Astrocyte (in vitro differentiated cells and primary cell): Measurements from ENCODE around the gene DOCK2. TPM values are rescaled to one million over a fixed set of nuclear protein-coding genes. Genes with fewer than 3 reads are reported as not detected.

Source experiments
- DNase-seq: peaks from one replicate; pipeline ENCODE4 v3.0.0-alpha.2; 2010; ENCODE audit warnings: low read depth
- FAIRE-seq: peaks from 2 replicates; lab custom pipeline; 2011; peaks lifted over from hg19 to GRCh38; lab: Jason Lieb, UNC
- H2AFZ ChIP-seq: 2 replicates; pipeline ENCODE4 v1.6.0; 2012; ENCODE audit warnings: low read depth, low read length, inconsistent platforms
- H3K27ac ChIP-seq: 2 replicates; pipeline ENCODE4 v1.5.1; 2011; ENCODE audit warnings: low read depth, low read length, inconsistent platforms
- H3K27me3 ChIP-seq: 2 replicates; pipeline ENCODE4 v1.6.0; 2011; ENCODE audit warnings: low read length, inconsistent platforms; ENCODE audit not compliant: insufficient read depth
- H3K36me3 ChIP-seq: 2 replicates; pipeline ENCODE4 v1.5.1; 2011; ENCODE audit warnings: low read length, inconsistent platforms; ENCODE audit not compliant: insufficient read depth
- H3K4me1 ChIP-seq: 2 replicates; pipeline ENCODE4 v1.5.1; 2011; ENCODE audit warnings: low read length, inconsistent platforms; ENCODE audit not compliant: insufficient read depth
- H3K4me2 ChIP-seq: 2 replicates; pipeline ENCODE4 v1.6.0; 2012; ENCODE audit warnings: low read length, inconsistent platforms
- H3K4me3 ChIP-seq: 2 replicates; pipeline ENCODE4 v1.5.1; 2011; ENCODE audit warnings: low read depth, mild to moderate bottlenecking, low read length, inconsistent platforms; ENCODE audit not compliant: insufficient read depth
- H3K79me2 ChIP-seq: 2 replicates; pipeline ENCODE4 v1.6.0; 2012; ENCODE audit warnings: mild to moderate bottlenecking, low read length, inconsistent platforms; ENCODE audit not compliant: insufficient read depth
- H3K9ac ChIP-seq: 2 replicates; pipeline ENCODE4 v1.6.0; 2012; ENCODE audit warnings: mild to moderate bottlenecking, low read length, inconsistent platforms
- H3K9me3 ChIP-seq: 2 replicates; pipeline ENCODE4 v1.5.1; 2012; ENCODE audit warnings: low read depth, mild to moderate bottlenecking, low read length, inconsistent platforms; ENCODE audit not compliant: insufficient read depth
- H4K20me1 ChIP-seq: 2 replicates; pipeline ENCODE4 v1.6.0; 2012; ENCODE audit warnings: low read length, inconsistent platforms; ENCODE audit not compliant: insufficient read depth
- H3K27ac Mint-ChIP-seq: one replicate; pipeline ENCODE4 v1.8.0; 2021; ENCODE audit warnings: mild to moderate bottlenecking, mixed read lengths; ENCODE audit not compliant: unreplicated experiment
- H3K27me3 Mint-ChIP-seq: one replicate; pipeline ENCODE4 v1.8.0; 2021; ENCODE audit warnings: low read depth, mixed read lengths; ENCODE audit not compliant: unreplicated experiment
- H3K36me3 Mint-ChIP-seq: one replicate; pipeline ENCODE4 v1.8.0; 2021; ENCODE audit warnings: low read depth, mixed read lengths; ENCODE audit not compliant: unreplicated experiment
- H3K4me1 Mint-ChIP-seq: one replicate; pipeline ENCODE4 v1.8.0; 2021; ENCODE audit warnings: low read depth, mixed read lengths; ENCODE audit not compliant: unreplicated experiment
- H3K4me3 Mint-ChIP-seq: one replicate; pipeline ENCODE4 v1.8.0; 2021; ENCODE audit warnings: mild to moderate bottlenecking, moderate library complexity, mixed read lengths; ENCODE audit not compliant: unreplicated experiment
- H3K9me3 Mint-ChIP-seq: one replicate; pipeline ENCODE4 v1.8.0; 2021; ENCODE audit warnings: mild to moderate bottlenecking, mixed read lengths; ENCODE audit not compliant: unreplicated experiment
- EZH2 ChIP-seq: IDR thresholded peaks from 2 replicates; pipeline ENCODE4 v1.6.1; 2012; ENCODE audit warnings: mild to moderate bottlenecking, low read length, inconsistent platforms; ENCODE audit not compliant: insufficient read depth
- total RNA-seq: library from RNA; stranded (reverse); gene quantifications from 2 replicates; pipeline ENCODE4 v1.2.1, GENCODE V29; 2021
- TF ChIP-seq, protein P1 (sequence below): IDR thresholded peaks from 2 replicates; pipeline ENCODE4 v1.5.1; 2011; ENCODE audit warnings: low read depth, mild to moderate bottlenecking, inconsistent platforms, low read length, moderate library complexity; ENCODE audit not compliant: insufficient read depth

DOCK2 gene
- total RNA-seq, 1 donor from 2014 or later: 0.66 TPM

DNA sequence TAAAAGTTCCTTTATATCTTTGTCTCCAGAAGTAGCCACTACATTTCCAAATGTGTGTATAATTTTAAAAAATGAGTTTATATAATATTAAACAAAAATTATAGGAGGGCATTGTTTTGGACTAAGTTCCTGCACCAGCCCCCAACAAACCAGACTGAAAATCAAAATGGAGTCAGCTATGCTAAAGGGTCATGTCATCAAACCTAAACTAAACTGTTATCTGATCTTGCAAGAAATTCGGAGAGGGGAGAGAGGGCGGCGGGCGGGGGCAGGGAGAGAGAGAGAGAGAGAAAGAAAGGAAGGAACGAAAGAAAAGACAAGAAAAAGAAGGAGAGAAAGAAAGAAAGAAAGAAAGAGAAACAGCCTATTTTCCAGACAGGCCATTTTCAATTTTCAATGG is 63.5 kb downstream of the DOCK2 start:
- peaks cover 39% of the 10 kb centered on the region for H3K4me1 Mint-ChIP-seq
- Histone ChIP-seq H3K27me3 (no peaks in the 10 kb centered on the region), H3K79me2 (no peaks in the 10 kb centered on the region), H3K4me3 (no peak overlapping the region), H3K9ac (no peak overlapping the region), H3K4me1 (peaks cover 36% of the 10 kb centered on the region), H4K20me1 (no peaks in the 10 kb centered on the region), H3K27ac (no peak overlapping the region), H3K9me3 (no peaks in the 10 kb centered on the region), H3K4me2 (no peak overlapping the region), H3K36me3 (no peaks in the 10 kb centered on the region), H2AFZ (no peak overlapping the region)
- no peaks in the 10 kb centered on the region for H3K36me3 Mint-ChIP-seq
- TF ChIP-seq EZH2: no peak
- TF ChIP-seq, protein P1, sequence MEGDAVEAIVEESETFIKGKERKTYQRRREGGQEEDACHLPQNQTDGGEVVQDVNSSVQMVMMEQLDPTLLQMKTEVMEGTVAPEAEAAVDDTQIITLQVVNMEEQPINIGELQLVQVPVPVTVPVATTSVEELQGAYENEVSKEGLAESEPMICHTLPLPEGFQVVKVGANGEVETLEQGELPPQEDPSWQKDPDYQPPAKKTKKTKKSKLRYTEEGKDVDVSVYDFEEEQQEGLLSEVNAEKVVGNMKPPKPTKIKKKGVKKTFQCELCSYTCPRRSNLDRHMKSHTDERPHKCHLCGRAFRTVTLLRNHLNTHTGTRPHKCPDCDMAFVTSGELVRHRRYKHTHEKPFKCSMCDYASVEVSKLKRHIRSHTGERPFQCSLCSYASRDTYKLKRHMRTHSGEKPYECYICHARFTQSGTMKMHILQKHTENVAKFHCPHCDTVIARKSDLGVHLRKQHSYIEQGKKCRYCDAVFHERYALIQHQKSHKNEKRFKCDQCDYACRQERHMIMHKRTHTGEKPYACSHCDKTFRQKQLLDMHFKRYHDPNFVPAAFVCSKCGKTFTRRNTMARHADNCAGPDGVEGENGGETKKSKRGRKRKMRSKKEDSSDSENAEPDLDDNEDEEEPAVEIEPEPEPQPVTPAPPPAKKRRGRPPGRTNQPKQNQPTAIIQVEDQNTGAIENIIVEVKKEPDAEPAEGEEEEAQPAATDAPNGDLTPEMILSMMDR: no peak
- no peak for FAIRE-seq
- H3K27me3 Mint-ChIP-seq: no peaks in the 10 kb centered on the region
- no peak for DNase-seq
- no peaks in the 10 kb centered on the region for H3K9me3 Mint-ChIP-seq
- no peak overlapping the region for H3K27ac Mint-ChIP-seq
- no peak overlapping the region for H3K4me3 Mint-ChIP-seq

- H3K9me3 Mint-ChIP-seq: no peaks in the 10 kb centered on the region
- Histone ChIP-seq H3K4me1 (peaks cover 35% of the 10 kb centered on the region), H3K79me2 (no peaks in the 10 kb centered on the region), H3K36me3 (no peaks in the 10 kb centered on the region), H3K27ac (peak overlapping the region; percentile 0), H2AFZ (peak overlapping the region; percentile 49), H4K20me1 (no peaks in the 10 kb centered on the region), H3K4me3 (no peak overlapping the region), H3K9me3 (no peaks in the 10 kb centered on the region), H3K9ac (peak overlapping the region; percentile 26), H3K27me3 (no peaks in the 10 kb centered on the region), H3K4me2 (peak overlapping the region; percentile 4)
- no peak for FAIRE-seq
- no peak overlapping the region for H3K4me3 Mint-ChIP-seq
- no peaks in the 10 kb centered on the region for H3K27me3 Mint-ChIP-seq
- H3K4me1 Mint-ChIP-seq: peaks cover 35% of the 10 kb centered on the region
- H3K36me3 Mint-ChIP-seq: no peaks in the 10 kb centered on the region
- no peak for DNase-seq
- no peak overlapping the region for H3K27ac Mint-ChIP-seq
- TF ChIP-seq, protein P1: peak; percentile 67
- no peak for TF ChIP-seq EZH2
Measured at GRCh38 chr5:169701910-169702451, 64.9 kb downstream of the DOCK2 start.

- Histone ChIP-seq H3K36me3 (no peaks in the 10 kb centered on the region), H3K79me2 (no peaks in the 10 kb centered on the region), H4K20me1 (no peaks in the 10 kb centered on the region), H2AFZ (no peak overlapping the region), H3K4me2 (no peak overlapping the region), H3K9me3 (no peaks in the 10 kb centered on the region), H3K4me1 (peaks cover 33% of the 10 kb centered on the region), H3K4me3 (no peak overlapping the region), H3K9ac (peak overlapping the region; percentile 26), H3K27me3 (no peaks in the 10 kb centered on the region), H3K27ac (no peak overlapping the region)
- TF ChIP-seq, protein P1: no peak
- TF ChIP-seq EZH2: no peak
- peaks cover 34% of the 10 kb centered on the region for H3K4me1 Mint-ChIP-seq
- DNase-seq: no peak
- H3K27me3 Mint-ChIP-seq: no peaks in the 10 kb centered on the region
- no peaks in the 10 kb centered on the region for H3K9me3 Mint-ChIP-seq
- H3K36me3 Mint-ChIP-seq: peaks cover under 1% of the 10 kb centered on the region
- FAIRE-seq: no peak
- H3K4me3 Mint-ChIP-seq: no peak overlapping the region
- no peak overlapping the region for H3K27ac Mint-ChIP-seq
Measured at GRCh38 chr5:169702693-169703481, 65.8 kb downstream of the DOCK2 start.
